GM12873 (cell line): Measurements from ENCODE around the gene NIPBL.

Experiments used
- CTCF ChIP-seq: IDR thresholded peaks from 2 replicates; pipeline ENCODE4 v1.5.1; 2012; ENCODE audit warnings: low read depth, mild to moderate bottlenecking, moderate library complexity, low read length, control low read depth; ENCODE audit not compliant: insufficient read depth; ENCODE audit errors: missing control alignments

NIPBL gene

GRCh38 chr5:36957953-36958537, 81.5 kb downstream of the NIPBL start:
- no peak for TF ChIP-seq CTCF

DNA sequence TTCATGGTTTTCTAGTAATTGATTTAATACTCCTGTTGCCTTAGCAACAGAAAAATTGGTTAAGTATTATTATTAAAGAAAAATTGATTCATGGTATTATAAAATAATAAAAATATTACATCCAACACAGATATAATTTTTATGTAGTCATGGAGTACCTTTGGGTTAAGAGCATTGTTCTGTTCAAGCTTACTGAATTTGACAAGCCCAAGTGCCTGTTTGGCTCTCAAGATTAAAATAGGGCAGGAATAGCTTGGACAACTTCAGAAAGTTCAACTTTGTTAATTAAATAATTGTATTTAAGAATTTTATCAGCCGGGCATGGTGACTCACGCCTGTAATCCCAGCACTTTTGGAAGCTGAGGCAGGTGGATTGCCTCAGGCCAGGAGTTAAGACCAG, 82.0 kb downstream of the NIPBL start:
- TF ChIP-seq CTCF, result no peak

DNA sequence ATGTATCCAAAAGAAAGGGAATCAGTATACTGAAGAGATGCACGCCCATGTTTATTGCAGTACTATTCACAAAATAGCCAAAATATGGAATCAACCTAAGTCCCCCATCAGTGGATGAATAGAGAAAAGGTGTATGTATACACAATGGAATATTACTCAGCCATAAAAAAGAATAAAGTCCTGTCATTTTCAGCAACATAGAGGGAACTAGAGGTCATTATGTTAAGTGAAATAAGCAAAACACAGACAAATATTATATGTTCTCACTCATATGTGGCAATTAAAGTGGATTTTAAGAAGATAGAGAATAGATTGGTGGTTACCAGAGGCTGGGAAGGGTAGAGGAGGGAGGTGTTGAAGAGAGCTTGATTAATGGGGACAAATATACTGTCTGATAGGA, 88.6 kb downstream of the NIPBL start:
- TF ChIP-seq CTCF, result no peak

- TF ChIP-seq CTCF, result no peak
Observed at GRCh38 chr5:36969700-36970395, 93.3 kb downstream of the NIPBL start.

GRCh38 chr5:36978196-36978595, 101.6 kb downstream of the NIPBL start:
- no peak for TF ChIP-seq CTCF

DNA sequence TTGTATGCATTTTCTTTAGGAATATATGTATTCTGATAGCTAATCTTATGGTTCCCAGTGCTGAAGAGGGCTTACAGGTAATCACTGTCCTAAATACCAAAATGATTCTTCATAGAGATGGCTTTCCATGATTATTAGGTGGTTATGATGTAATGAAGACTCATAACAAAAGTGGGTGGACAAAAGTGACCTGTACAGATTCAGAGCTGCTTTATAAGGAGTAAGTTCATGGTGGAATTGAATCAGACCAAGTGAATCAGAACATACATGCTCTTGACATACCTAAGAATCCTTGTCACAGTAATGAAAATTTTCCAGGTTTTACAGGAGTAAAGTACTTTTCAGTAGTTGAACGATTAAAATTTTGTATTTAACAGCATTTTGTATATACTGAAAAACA, 105.6 kb downstream of the NIPBL start:
- TF ChIP-seq CTCF, result no peak

GRCh38 chr5:36985387-36985786, 108.8 kb downstream of the NIPBL start:
- TF ChIP-seq CTCF, result no peak
